GM06990 (cell line): ENCODE data around the gene SDK1.

Experiments used
- DNase-seq: peaks from one replicate; pipeline ENCODE4 v3.0.0-alpha.2; 2011; ENCODE audit not compliant: insufficient read length; ENCODE audit errors: extremely low read depth
- H3K27me3 ChIP-seq: replicated peaks from 2 replicates; pipeline ENCODE4 v1.6.0; 2011; ENCODE audit warnings: low read length; ENCODE audit not compliant: control insufficient read depth, insufficient read depth
- H3K36me3 ChIP-seq: 2 replicates; pipeline ENCODE4 v1.5.1; 2011; ENCODE audit warnings: low read length; ENCODE audit not compliant: control insufficient read depth, insufficient read depth
- H3K4me3 ChIP-seq: replicated peaks from 2 replicates; pipeline ENCODE4 v1.5.1; 2011; ENCODE audit warnings: low read depth, mild to moderate bottlenecking, control low read depth, low read length
- CTCF ChIP-seq: IDR thresholded peaks from 2 replicates; pipeline ENCODE4 v1.5.1; 2011; ENCODE audit warnings: low read length, control low read depth, mild to moderate bottlenecking, inconsistent platforms; ENCODE audit not compliant: insufficient read depth, poor library complexity, severe bottlenecking

Gene SDK1

GRCh38 chr7:3559278-3559677, 258.2 kb downstream of the SDK1 start:
- no peaks in the 10 kb centered on the region for H3K27me3 ChIP-seq
- H3K36me3 ChIP-seq: no peaks in the 10 kb centered on the region
- TF ChIP-seq CTCF: no peak
- no peak for DNase-seq
- no peak overlapping the region for H3K4me3 ChIP-seq

- Histone ChIP-seq H3K27me3 (no peaks in the 10 kb centered on the region), H3K4me3 (no peak overlapping the region), H3K36me3 (no peaks in the 10 kb centered on the region)
- no peak for TF ChIP-seq CTCF
- no peak for DNase-seq
Observed at GRCh38 chr7:3560495-3560894, 259.4 kb downstream of the SDK1 start.

GRCh38 chr7:3561932-3562331, 260.9 kb downstream of the SDK1 start:
- no peak for DNase-seq
- no peak for TF ChIP-seq CTCF
- no peak overlapping the region for H3K4me3 ChIP-seq
- no peaks in the 10 kb centered on the region for H3K36me3 ChIP-seq
- H3K27me3 ChIP-seq: no peaks in the 10 kb centered on the region

GRCh38 chr7:3564231-3564630, 263.2 kb downstream of the SDK1 start:
- H3K4me3 ChIP-seq: no peak overlapping the region
- no peak for TF ChIP-seq CTCF
- no peak for DNase-seq

GRCh38 chr7:3568516-3568915, 267.5 kb downstream of the SDK1 start:
- Histone ChIP-seq H3K4me3 (no peak overlapping the region), H3K36me3 (no peaks in the 10 kb centered on the region), H3K27me3 (no peaks in the 10 kb centered on the region)
- TF ChIP-seq CTCF: no peak
- no peak for DNase-seq

More at GRCh38 chr7:3564231-3564630, 263.2 kb downstream of the SDK1 start:
- H3K36me3 ChIP-seq: no peaks in the 10 kb centered on the region
- no peaks in the 10 kb centered on the region for H3K27me3 ChIP-seq

GRCh38 chr7:3569643-3570042, 268.6 kb downstream of the SDK1 start:
- no peak for TF ChIP-seq CTCF
- Histone ChIP-seq H3K4me3 (no peak overlapping the region), H3K36me3 (no peaks in the 10 kb centered on the region), H3K27me3 (no peaks in the 10 kb centered on the region)
- DNase-seq: no peak
